H1 (cell line): ENCODE measurements around the gene GLYATL3. TPM values are rescaled to one million over a fixed set of nuclear protein-coding genes. Genes with fewer than 3 reads are reported as not detected.

ENCODE experiments used
- CTCF ChIA-PET: fragments of 300-600 bp; sonication (Branson Sonifier 250); formaldehyde crosslinking; loops from one replicate; lab custom pipeline; 2021; ENCODE audit not compliant: partially characterized antibody; lab: Charles Lee
- POLR2A ChIA-PET: fragments of 300-600 bp; sonication (Branson Sonifier 250); formaldehyde crosslinking; loops from one replicate; lab custom pipeline; 2021; ENCODE audit warnings: inconsistent platforms; ENCODE audit not compliant: partially characterized antibody; lab: Charles Lee
- DNase-seq, 2 experiments: peaks; one replicate each; pipeline versions ENCODE4 v3.0.0 to v3.0.0-alpha.2; 2010 to 2022; ENCODE audit warnings: low spot score in 2 of 2, low read depth in 1 of 2, mixed read lengths in 1 of 2
- FAIRE-seq: peaks from 2 replicates; lab custom pipeline; 2011; peaks lifted over from hg19 to GRCh38; lab: Jason Lieb, UNC
- H2AFZ ChIP-seq: 2 replicates; pipeline ENCODE4 v1.8.1; 2012; ENCODE audit warnings: low read length, inconsistent platforms
- H2AK5ac ChIP-seq: 2 replicates; pipeline ENCODE4 v1.6.1; 2013; ENCODE audit warnings: low read depth, low read length
- H2BK120ac ChIP-seq: replicated peaks from 2 replicates; pipeline ENCODE3; 2013; ENCODE audit warnings: low read depth, low read length, inconsistent platforms
- H2BK12ac ChIP-seq: 2 replicates; pipeline ENCODE4 v1.6.1; 2013; ENCODE audit warnings: low read depth, low read length
- H2BK15ac ChIP-seq: 2 replicates; pipeline ENCODE4 v1.6.1; 2013; ENCODE audit warnings: low read length
- H2BK20ac ChIP-seq: 2 replicates; pipeline ENCODE4 v1.6.1; 2013; ENCODE audit warnings: low read length
- H2BK5ac ChIP-seq: 2 replicates; pipeline ENCODE4 v1.6.1; 2013; ENCODE audit warnings: low read depth, low read length
- H3K14ac ChIP-seq: 2 replicates; pipeline ENCODE4 v1.6.1; 2013; ENCODE audit warnings: inconsistent platforms; ENCODE audit not compliant: insufficient read length
- H3K18ac ChIP-seq: 2 replicates; pipeline ENCODE4 v1.6.1; 2013; ENCODE audit warnings: low read length; ENCODE audit errors: extremely low read depth
- H3K23ac ChIP-seq: 2 replicates; pipeline ENCODE4 v1.6.1; 2013; ENCODE audit warnings: inconsistent platforms; ENCODE audit not compliant: insufficient read length
- H3K23me2 ChIP-seq: 2 replicates; pipeline ENCODE4 v1.6.1; 2013; ENCODE audit warnings: low read depth, low read length
- H3K27ac ChIP-seq: 2 replicates; pipeline ENCODE4 v1.6.1; 2011; ENCODE audit warnings: low read depth, low read length, inconsistent platforms
- H3K27me3 ChIP-seq, 4 experiments: replicated peaks in 1 of 4; 1 replicate in 1 of 4; 2 replicates in 3 of 4; pipeline versions ENCODE4 v1.6.1 to v1.8.1; 2011 to 2013; ENCODE audit warnings: low read length in 3 of 4, mild to moderate bottlenecking in 3 of 4, inconsistent platforms in 2 of 4, mixed read lengths in 2 of 4, moderate library complexity in 1 of 4; ENCODE audit not compliant: control insufficient read depth in 3 of 4, insufficient read depth in 3 of 4; ENCODE audit errors: extremely low read depth in 1 of 4
- H3K36me3 ChIP-seq, 4 experiments: 2 replicates each; pipeline versions ENCODE4 v1.6.1 to v1.8.1; 2011 to 2013; ENCODE audit warnings: mild to moderate bottlenecking in 4 of 4, low read length in 3 of 4, moderate library complexity in 2 of 4, control low read depth in 1 of 4, inconsistent platforms in 1 of 4; ENCODE audit not compliant: insufficient read depth in 4 of 4, control insufficient read depth in 2 of 4
- H3K4ac ChIP-seq: replicated peaks from 2 replicates; pipeline ENCODE3; 2013; ENCODE audit warnings: low read length, low read depth, mixed read lengths, inconsistent platforms; ENCODE audit not compliant: insufficient read length
- H3K4me1 ChIP-seq, 4 experiments: replicated peaks in 1 of 4; 1 replicate in 1 of 4; 2 replicates in 3 of 4; pipeline versions ENCODE4 v1.6.1 to v1.8.1; 2011 to 2013; ENCODE audit warnings: low read length in 3 of 4, inconsistent platforms in 2 of 4, mixed read lengths in 1 of 4; ENCODE audit not compliant: insufficient read depth in 4 of 4, control insufficient read depth in 3 of 4
- H3K4me2 ChIP-seq, 2 experiments: 2 replicates each; pipeline versions ENCODE4 v1.6.1 to v1.8.1; 2011 to 2013; ENCODE audit warnings: low read depth in 2 of 2, low read length in 2 of 2, control low read depth in 1 of 2, inconsistent platforms in 1 of 2, mild to moderate bottlenecking in 1 of 2; ENCODE audit not compliant: insufficient read depth in 1 of 2
- H3K4me3 ChIP-seq, 4 experiments: fragments of 200-600, 300-600 bp in 1 of 4; sonication (generic), shearing (Covaris generic), sonication (Bioruptor Twin) in 1 of 4; 2 replicates each; pipeline versions ENCODE4 v1.5.1 to v1.8.1; 2011 to 2016; ENCODE audit warnings: low read length in 4 of 4, low read depth in 3 of 4, control low read depth in 2 of 4, inconsistent platforms in 2 of 4, mild to moderate bottlenecking in 2 of 4, mixed read lengths in 1 of 4, moderate library complexity in 1 of 4; ENCODE audit not compliant: insufficient read depth in 2 of 4; ENCODE audit errors: extremely low read depth in 1 of 4
- H3K56ac ChIP-seq: replicated peaks from 2 replicates; pipeline ENCODE3; 2013; ENCODE audit warnings: low read depth, mild to moderate bottlenecking, mixed read lengths, low read length, inconsistent platforms; ENCODE audit not compliant: insufficient read length
- H3K79me1 ChIP-seq: 2 replicates; pipeline ENCODE4 v1.6.1; 2013; ENCODE audit warnings: low read depth, low read length, control low read depth
- H3K79me2 ChIP-seq, 2 experiments: 2 replicates each; pipeline versions ENCODE4 v1.6.1 to v1.8.1; 2012 to 2013; ENCODE audit warnings: low read length in 2 of 2, mild to moderate bottlenecking in 2 of 2, inconsistent platforms in 1 of 2; ENCODE audit not compliant: insufficient read depth in 2 of 2, control insufficient read depth in 1 of 2
- H3K9ac ChIP-seq, 4 experiments: replicated peaks in 1 of 4; 1 replicate in 1 of 4; 2 replicates in 3 of 4; pipeline versions ENCODE4 v1.6.1 to v1.8.1; 2011 to 2013; ENCODE audit warnings: low read depth in 3 of 4, low read length in 3 of 4, control low read depth in 2 of 4, mild to moderate bottlenecking in 2 of 4, moderate library complexity in 2 of 4, inconsistent platforms in 1 of 4; ENCODE audit errors: extremely low read depth in 1 of 4
- H3K9me3 ChIP-seq, 2 experiments: 2 replicates each; pipeline versions ENCODE4 v1.6.1 to v1.8.1; 2012 to 2013; ENCODE audit warnings: mild to moderate bottlenecking in 2 of 2, moderate library complexity in 2 of 2, control low read depth in 1 of 2, inconsistent platforms in 1 of 2, low read depth in 1 of 2, low read length in 1 of 2, mixed read lengths in 1 of 2; ENCODE audit not compliant: insufficient read depth in 2 of 2
- H4K20me1 ChIP-seq, 2 experiments: replicated peaks in 1 of 2; 2 replicates each; pipeline versions ENCODE3 to v1.8.1; 2011 to 2013; ENCODE audit warnings: inconsistent platforms in 2 of 2, low read length in 2 of 2, mild to moderate bottlenecking in 1 of 2; ENCODE audit not compliant: insufficient read depth in 2 of 2, control insufficient read depth in 1 of 2
- H4K5ac ChIP-seq: 2 replicates; pipeline ENCODE4 v1.6.1; 2013; ENCODE audit warnings: low read length, low read depth, mixed read lengths, inconsistent platforms; ENCODE audit not compliant: insufficient read length
- H4K8ac ChIP-seq: 2 replicates; pipeline ENCODE4 v1.8.0; 2013; ENCODE audit warnings: mild to moderate bottlenecking, moderate library complexity, low read length, inconsistent platforms; ENCODE audit not compliant: insufficient read depth; ENCODE audit errors: extremely low read depth
- H4K91ac ChIP-seq: replicated peaks from 2 replicates; pipeline ENCODE3; 2013; ENCODE audit warnings: low read length, mixed read lengths, inconsistent platforms; ENCODE audit not compliant: insufficient read length
- POLR2AphosphoS5 ChIP-seq: IDR thresholded peaks from 2 replicates; pipeline ENCODE4 v1.6.1; 2011; ENCODE audit warnings: low read depth, low read length
- WGBS, 2 experiments: shearing (Covaris generic) in 1 of 2; methylation state at CpG; one replicate each; pipeline versions ENCODE4 v1.1.6 to v1.1.7; 2013 to 2015; ENCODE audit warnings: low lambda C conversion rate in 2 of 2, mixed read lengths in 2 of 2, inconsistent platforms in 1 of 2, low coverage in 1 of 2, missing lambda C conversion rate in 1 of 2; ENCODE audit not compliant: insufficient replicate concordance in 2 of 2, insufficient coverage in 1 of 2, insufficient read length in 1 of 2; ENCODE audit errors: extremely low coverage in 1 of 2, missing lambda C conversion rate in 1 of 2; 5-methylcytosine and 5-hydroxymethylcytosine counted together
- polyA plus RNA-seq, 7 experiments: library from polyadenylated mRNA; depleted of rRNA in 3 of 7; stranded (reverse) in 5 of 7; unstranded in 2 of 7; fragments of >200 nt in 5 of 7; fragments of 200-250 nt in 2 of 7; gene quantifications; 1 replicate in 5 of 7; 2 replicates in 1 of 7; 4 replicates in 1 of 7; pipeline versions ENCODE4 v1.2.1 to v1.2.3, GENCODE V29; 2011 to 2013; ENCODE audit warnings: missing spikeins in 2 of 7, mixed read lengths in 2 of 7
- total RNA-seq: library from RNA; stranded (reverse); fragmentation: NEBNext Ultra II Directional; extraction: Animal tissue kit (Norgen Biotek cat#: 25700); gene quantifications from 2 replicates; pipeline ENCODE4 v1.2.1, GENCODE V29; 2021

GLYATL3 gene
- total and polyA plus RNA-seq, 2 of the 8 experiments (the other 6 are each of a cell fraction or from before 2014, with no cell fraction given): not detected

GRCh38 chr6:49564552-49564951 is 64.8 kb downstream of the GLYATL3 start:
- Histone ChIP-seq H3K79me1 (no peaks in the 10 kb centered on the region), H4K20me1 (peaks cover 0 to under 1% of the 10 kb centered on the region in 2 experiments), H3K14ac (no peak overlapping the region), H2AFZ (no peak overlapping the region), H3K23ac (no peak overlapping the region), H2AK5ac (no peak overlapping the region), H2BK5ac (no peak overlapping the region), H3K27me3 (no peaks in the 10 kb centered on the region; a peak in 2 of 7 replicates), H2BK120ac (no peak overlapping the region), H3K9me3 (no peaks in the 10 kb centered on the region), H3K56ac (no peak overlapping the region), H3K79me2 (no peaks in the 10 kb centered on the region), H2BK15ac (no peak overlapping the region), H4K8ac (no peak overlapping the region), H3K23me2 (no peaks in the 10 kb centered on the region), H4K91ac (no peak overlapping the region), H3K4me1 (no peaks in the 10 kb centered on the region), H3K36me3 (peaks cover 0 to 4% (median 0%) of the 10 kb centered on the region in 4 experiments; a peak in 1 of 8 replicates), H2BK20ac (no peak overlapping the region), H3K4ac (no peak overlapping the region), H3K27ac (no peak overlapping the region), H2BK12ac (no peak overlapping the region), H3K9ac (no peak overlapping the region), H4K5ac (no peak overlapping the region), H3K18ac (no peak overlapping the region), H3K4me3 (no peak overlapping the region), H3K4me2 (no peak overlapping the region)
- no peak for TF ChIP-seq POLR2AphosphoS5
- CTCF ChIA-PET: interaction anchor here (2.8 to 5.5 kb wide), 2 partner anchors 14 to 32 kb away, joined by 10 to 23 read pairs; partner anchors contain the start of gene C6orf141
- POLR2A ChIA-PET: no interaction called here
- 100% methylated on average over 1 of the region's 1 CpG; no CpG with 5 or more reads in 1 of the 2 experiments for WGBS, 2 experiments
- FAIRE-seq (no peak), DNase-seq (no peak)
